Urinary bladder (tissue), 4 donors: ENCODE measurements around the gene LHX1. TPM values are rescaled to one million over a fixed set of nuclear protein-coding genes. Genes with fewer than 3 reads are reported as not detected.

ENCODE experiments used
- DNase-seq: peaks from one replicate; pipeline ENCODE4 v3.0.0-alpha.2; 2015; ENCODE audit errors: extremely low spot score
- H3K27ac ChIP-seq: one replicate; pipeline ENCODE4 v1.5.1; 2013; ENCODE audit warnings: low read depth, mild to moderate bottlenecking, moderate library complexity
- H3K36me3 ChIP-seq: one replicate; pipeline ENCODE4 v1.6.1; 2013; ENCODE audit warnings: mild to moderate bottlenecking, moderate library complexity; ENCODE audit not compliant: insufficient read depth
- H3K4me1 ChIP-seq: one replicate; pipeline ENCODE4 v1.6.1; 2013; ENCODE audit warnings: mild to moderate bottlenecking, moderate library complexity; ENCODE audit not compliant: insufficient read depth
- H3K4me3 ChIP-seq: one replicate; pipeline ENCODE4 v1.5.1; 2013; ENCODE audit warnings: low read depth, low read length
- WGBS: extraction: QIAGEN DNeasy Blood & Tissue Kit; methylation state at CpG from one replicate; pipeline ENCODE4 v1.1.7; 2013; 5-methylcytosine and 5-hydroxymethylcytosine counted together
- polyA plus RNA-seq: library from polyadenylated mRNA; stranded (reverse); fragments of 200-250 nt; gene quantifications from one replicate; pipeline ENCODE4 v1.2.3, GENCODE V29; 2013
- total RNA-seq: library from RNA; depleted of rRNA; stranded (reverse); fragments of >200 nt; gene quantifications from one replicate; pipeline ENCODE4 v1.2.3, GENCODE V29; 2014
- donor health status: healthy with polysubstance abuse.
- donor health status: healthy.

Gene LHX1
- total and polyA plus RNA-seq, 2 donors: 0.05 TPM; not detected in 1

GRCh38 chr17:36911001-36911400, 26.3 kb upstream of the LHX1 start:
- DNase-seq: no peak
- no peaks in the 10 kb centered on the region for H3K36me3 ChIP-seq
- 55% methylated on average over 3 of the region's 3 CpGs for WGBS
- no peak overlapping the region for H3K27ac ChIP-seq
- no peak overlapping the region for H3K4me3 ChIP-seq
- peaks cover 2% of the 10 kb centered on the region for H3K4me1 ChIP-seq

DNA sequence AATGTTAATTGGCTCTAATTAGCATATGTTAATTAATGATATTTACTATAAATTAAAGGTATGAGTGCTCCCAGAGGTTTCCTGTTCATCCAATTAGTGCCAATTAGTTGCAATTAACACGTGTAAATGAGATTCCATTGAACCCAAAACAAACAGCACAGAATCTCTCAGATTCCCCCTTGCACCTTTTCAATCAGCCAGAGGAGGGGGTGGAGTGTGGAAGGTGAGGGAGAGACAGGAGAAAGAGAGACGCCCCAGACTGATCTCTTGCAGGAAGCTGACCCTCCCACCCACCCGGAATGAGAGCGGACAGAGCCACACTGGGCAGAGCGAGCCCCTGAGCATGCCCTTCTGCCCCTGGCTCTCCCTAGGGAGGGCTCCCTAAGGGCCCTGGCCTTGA, 24.1 kb upstream of the LHX1 start:
- 29% methylated on average over 5 of the region's 5 CpGs for WGBS
- H3K36me3 ChIP-seq: no peaks in the 10 kb centered on the region
- H3K27ac ChIP-seq: no peak overlapping the region
- no peak for DNase-seq
- no peaks in the 10 kb centered on the region for H3K4me1 ChIP-seq
- H3K4me3 ChIP-seq: no peak overlapping the region

GRCh38 chr17:36918211-36918691, 19.0 kb upstream of the LHX1 start:
- WGBS: 29% methylated on average over 3 of the region's 3 CpGs
- H3K4me1 ChIP-seq: no peaks in the 10 kb centered on the region
- no peak overlapping the region for H3K27ac ChIP-seq
- H3K36me3 ChIP-seq: no peaks in the 10 kb centered on the region
- H3K4me3 ChIP-seq: no peak overlapping the region
- DNase-seq: no peak

GRCh38 chr17:36919407-36919968, 17.8 kb upstream of the LHX1 start:
- H3K4me1 ChIP-seq: no peaks in the 10 kb centered on the region
- no peak for DNase-seq
- no peaks in the 10 kb centered on the region for H3K36me3 ChIP-seq
- WGBS: 65% methylated on average over 7 of the region's 7 CpGs
- H3K4me3 ChIP-seq: no peak overlapping the region
- no peak overlapping the region for H3K27ac ChIP-seq

DNA sequence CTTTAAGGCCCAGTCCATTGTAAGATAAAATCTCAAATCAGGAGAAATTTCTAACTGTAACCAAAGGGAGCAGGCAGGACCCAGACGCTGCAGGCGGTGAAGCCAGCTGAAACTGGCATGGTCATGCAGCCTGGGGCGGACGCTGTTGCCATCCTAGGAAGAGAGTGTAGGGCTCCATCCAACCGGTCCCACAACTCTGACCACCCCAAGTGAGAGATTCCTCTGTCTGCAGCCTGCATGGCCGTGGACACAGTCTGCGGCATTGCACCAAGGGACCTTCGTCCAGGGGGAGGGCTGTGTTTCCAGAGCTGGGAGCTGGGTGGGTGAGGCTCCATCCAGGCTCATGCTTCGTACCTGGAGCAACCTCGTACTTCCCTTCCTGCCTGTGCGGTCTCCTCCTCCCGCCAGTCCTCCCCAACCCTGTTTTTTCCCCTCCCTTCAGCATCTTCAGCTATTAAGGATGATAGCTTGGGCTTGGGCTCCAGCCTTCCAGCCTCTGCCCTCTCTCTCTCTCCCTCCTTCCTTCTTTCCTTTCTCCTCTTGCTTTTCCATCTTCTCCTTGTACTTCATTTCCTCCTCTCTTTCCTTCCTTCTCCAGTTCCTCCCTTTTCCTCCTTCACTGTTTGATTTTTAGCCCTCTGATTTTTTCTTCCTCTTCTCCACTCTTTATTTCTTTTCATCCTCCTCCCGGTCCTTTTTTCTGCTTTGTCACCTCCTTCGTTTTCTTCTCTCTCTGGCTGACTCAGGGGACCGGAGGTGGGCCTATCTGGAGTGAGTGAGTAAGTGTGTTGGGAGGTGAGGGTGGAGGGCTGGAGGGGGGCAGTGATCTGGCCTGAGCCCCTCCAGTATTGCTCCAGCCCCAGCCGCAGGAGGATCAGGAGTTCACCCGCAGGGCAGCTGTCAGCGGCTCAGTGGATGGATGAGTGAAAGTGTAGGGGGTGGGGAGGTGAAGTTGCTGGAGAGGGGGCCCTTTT, 17.0 kb upstream of the LHX1 start:
- no peaks in the 10 kb centered on the region for H3K36me3 ChIP-seq
- H3K4me3 ChIP-seq: no peak overlapping the region
- no peaks in the 10 kb centered on the region for H3K4me1 ChIP-seq
- DNase-seq: no peak
- 37% methylated on average over 18 of the region's 18 CpGs for WGBS
- no peak overlapping the region for H3K27ac ChIP-seq

GRCh38 chr17:36921095-36921851, 16.0 kb upstream of the LHX1 start:
- Histone ChIP-seq H3K36me3 (no peaks in the 10 kb centered on the region), H3K4me3 (no peak overlapping the region), H3K27ac (no peak overlapping the region), H3K4me1 (no peaks in the 10 kb centered on the region)
- no peak for DNase-seq
- 56% methylated on average over 7 of the region's 7 CpGs for WGBS

GRCh38 chr17:36922175-36922574, 15.1 kb upstream of the LHX1 start:
- Histone ChIP-seq H3K4me1 (no peaks in the 10 kb centered on the region), H3K4me3 (no peak overlapping the region), H3K36me3 (no peaks in the 10 kb centered on the region), H3K27ac (no peak overlapping the region)
- no peak for DNase-seq

- H3K4me3 ChIP-seq: no peak overlapping the region
- no peaks in the 10 kb centered on the region for H3K36me3 ChIP-seq
- 69% methylated on average over 5 of the region's 5 CpGs for WGBS
- no peak overlapping the region for H3K27ac ChIP-seq
- H3K4me1 ChIP-seq: no peaks in the 10 kb centered on the region
- DNase-seq: no peak
Observed at GRCh38 chr17:36923814-36924221, 13.5 kb upstream of the LHX1 start.

- no peak overlapping the region for H3K4me3 ChIP-seq
- H3K4me1 ChIP-seq: no peaks in the 10 kb centered on the region
- no peak overlapping the region for H3K27ac ChIP-seq
- DNase-seq: no peak
- H3K36me3 ChIP-seq: no peaks in the 10 kb centered on the region
- 80% methylated on average over 3 of the region's 3 CpGs for WGBS
Observed at GRCh38 chr17:36926226-36926625, 11.0 kb upstream of the LHX1 start.

DNA sequence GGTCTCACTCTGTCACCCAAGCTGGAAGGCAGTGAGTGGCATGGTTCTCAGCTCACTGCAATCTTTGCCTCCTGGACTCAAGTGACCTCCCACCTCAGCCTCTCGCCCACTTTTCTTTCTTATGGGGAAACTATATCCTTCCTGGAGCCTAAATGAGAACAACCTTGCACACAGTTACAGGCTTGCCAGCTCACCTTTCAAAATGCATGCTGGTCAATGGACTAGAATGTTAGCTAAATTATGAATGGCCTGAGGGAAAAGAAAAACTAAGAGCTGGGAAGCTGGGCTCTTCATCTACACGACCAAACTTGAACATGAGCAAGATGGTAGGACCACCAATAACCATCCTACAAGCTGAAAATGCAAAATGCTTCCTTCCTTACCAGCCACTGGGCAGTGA, 10.6 kb upstream of the LHX1 start:
- 80% methylated on average over 2 of the region's 2 CpGs for WGBS
- H3K4me1 ChIP-seq: no peaks in the 10 kb centered on the region
- H3K36me3 ChIP-seq: no peaks in the 10 kb centered on the region
- no peak overlapping the region for H3K27ac ChIP-seq
- no peak overlapping the region for H3K4me3 ChIP-seq
- no peak for DNase-seq

- Histone ChIP-seq H3K27ac (no peak overlapping the region), H3K4me3 (no peak overlapping the region), H3K4me1 (no peaks in the 10 kb centered on the region), H3K36me3 (no peaks in the 10 kb centered on the region)
- 38% methylated on average over 13 of the region's 13 CpGs for WGBS
- DNase-seq: no peak
Observed at GRCh38 chr17:36928471-36929345, 8.6 kb upstream of the LHX1 start.

DNA sequence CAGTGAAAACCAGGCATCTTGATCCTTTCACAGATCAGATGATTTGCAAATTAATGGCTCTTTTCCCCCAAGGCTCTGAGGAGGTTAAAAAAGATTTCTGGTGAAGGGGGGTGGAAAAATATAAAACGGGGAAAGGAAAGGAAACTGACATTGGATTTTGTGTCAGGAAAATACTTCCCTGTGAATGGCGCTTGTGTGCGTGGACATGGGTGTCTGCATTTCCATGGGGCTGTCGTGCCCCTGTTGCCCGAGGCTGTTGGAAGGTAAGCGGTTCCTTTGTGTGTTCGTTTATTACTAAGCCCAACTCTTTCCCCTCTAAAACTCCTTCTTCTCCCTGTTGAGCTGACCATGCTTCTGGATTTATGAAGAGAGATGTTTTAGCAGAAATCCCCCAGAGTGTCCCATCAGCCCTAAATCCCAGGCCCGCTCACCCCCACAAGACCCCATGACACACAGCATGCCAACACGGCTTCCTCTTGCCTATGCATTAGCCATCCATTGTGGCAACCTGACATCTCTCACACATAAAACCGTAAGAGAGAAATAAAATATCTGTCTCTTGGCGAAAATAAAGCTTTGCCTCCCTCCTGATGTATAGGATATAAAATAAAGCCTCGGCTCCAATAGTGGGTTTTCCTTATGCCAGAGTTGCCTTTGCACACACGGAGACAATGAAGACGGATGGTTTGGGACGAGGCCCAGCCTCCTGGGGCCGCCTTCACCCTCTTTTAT, 7.3 kb upstream of the LHX1 start:
- Histone ChIP-seq H3K27ac (no peak overlapping the region), H3K36me3 (no peaks in the 10 kb centered on the region), H3K4me1 (no peaks in the 10 kb centered on the region), H3K4me3 (no peak overlapping the region)
- DNase-seq: no peak
- 22% methylated on average over 16 of the region's 16 CpGs for WGBS
